DMS153 treated with DMSO at 0.1 percent for 48 hours (cell line): Measurements from ENCODE around the gene ADGRB2.

ENCODE experiments used
- DNase-seq: peaks from one replicate; lab custom pipeline; 2025; ENCODE audit not compliant: unreplicated experiment; lab: John Stamatoyannopoulos, UW

The ADGRB2 gene

GRCh38 chr1:31764312-31765040 is at the start of gene ADGRB2:
TSS of gene ADGRB2 (minus strand) at chr1:31764340. CDS start at chr1:31757221, 7,119 bp downstream.
- DNase-seq = peak; percentile 84

GRCh38 chr1:31812158-31812829 is 48.2 kb upstream of the ADGRB2 start:
- no peak for DNase-seq

DNA sequence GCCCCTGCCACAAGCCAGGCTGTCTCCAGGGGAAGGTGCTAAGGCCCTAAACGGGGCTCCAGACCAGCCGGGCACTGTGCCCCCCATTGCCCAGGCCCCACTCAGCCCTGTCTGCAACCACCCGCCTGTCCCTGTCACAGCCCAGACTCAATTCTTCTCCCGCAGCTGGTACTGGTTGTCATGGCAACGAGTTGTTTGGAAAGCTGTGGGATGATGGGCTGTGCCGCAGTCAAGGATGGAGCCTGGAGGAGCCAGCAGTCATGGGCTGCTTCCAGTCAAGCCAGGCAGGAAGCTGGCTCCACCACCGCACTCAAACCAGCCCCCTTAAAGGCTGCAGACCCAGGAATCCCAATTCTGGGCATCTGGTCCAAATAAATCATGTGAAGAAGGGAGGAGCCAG is 47.5 kb upstream of the ADGRB2 start:
- DNase-seq = peak; percentile 57

DNA sequence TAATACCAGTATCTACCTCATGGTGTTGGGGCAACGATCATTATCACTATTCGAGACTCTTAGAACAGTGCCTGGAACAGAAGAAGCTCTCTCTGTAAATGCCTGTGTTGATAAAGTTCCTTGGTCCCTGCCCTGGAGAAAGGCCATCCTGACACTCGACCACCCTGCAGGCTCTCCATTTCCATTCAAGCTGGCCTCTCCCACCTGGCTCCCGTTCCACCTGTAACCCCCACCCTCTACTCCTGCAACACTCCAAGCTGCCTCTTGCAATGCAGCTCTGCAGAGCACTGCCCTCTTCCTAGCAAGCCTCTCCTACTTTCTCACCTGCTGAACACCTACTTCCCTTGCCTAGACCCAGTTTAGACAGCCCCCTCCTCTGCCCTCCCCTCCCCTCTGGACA is 45.6 kb upstream of the ADGRB2 start:
- no peak for DNase-seq

GRCh38 chr1:31807273-31808048 is 43.3 kb upstream of the ADGRB2 start:
- no peak for DNase-seq

DNA sequence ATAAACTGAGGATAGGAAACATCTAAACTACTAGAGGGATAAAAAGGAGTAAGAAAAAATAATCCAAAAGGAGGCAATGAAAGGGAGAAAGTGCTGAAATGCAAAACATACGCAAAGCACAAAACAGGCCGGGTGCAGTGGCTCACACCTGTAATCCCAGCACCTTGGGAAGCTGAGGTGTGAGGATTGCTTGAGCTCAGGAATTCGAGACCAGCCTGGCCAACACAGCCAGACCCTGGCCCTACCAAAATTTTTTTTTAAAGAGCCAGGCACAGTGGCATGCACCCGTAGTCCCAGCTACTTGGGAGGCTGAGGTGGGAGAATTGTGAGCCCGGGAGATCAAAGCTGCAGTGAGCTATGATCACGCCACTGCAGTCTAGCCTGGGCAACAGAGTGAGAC is 41.2 kb upstream of the ADGRB2 start:
- no peak for DNase-seq

DNA sequence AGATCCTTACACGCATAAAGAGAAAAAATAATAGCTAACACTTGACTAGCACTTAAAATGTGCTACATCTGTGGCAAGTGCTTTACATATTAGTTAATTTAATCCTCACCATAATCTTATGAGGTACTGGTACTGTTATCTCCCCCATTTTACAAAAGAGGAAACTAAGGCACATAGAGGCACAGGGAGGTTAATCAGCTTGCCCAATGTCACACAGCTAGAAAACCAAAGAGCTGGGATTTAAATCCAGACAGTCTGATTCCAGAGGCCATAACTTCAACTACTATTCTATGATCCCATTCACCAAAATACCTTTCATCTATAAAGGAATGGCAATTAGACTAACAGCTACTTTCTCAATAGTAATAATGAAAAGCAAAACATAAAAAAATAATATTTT is 40.0 kb upstream of the ADGRB2 start:
- DNase-seq = no peak

- DNase-seq = no peak
These were observed 39.5 kb upstream of the ADGRB2 start for GRCh38 chr1:31803610-31804009.

DNA sequence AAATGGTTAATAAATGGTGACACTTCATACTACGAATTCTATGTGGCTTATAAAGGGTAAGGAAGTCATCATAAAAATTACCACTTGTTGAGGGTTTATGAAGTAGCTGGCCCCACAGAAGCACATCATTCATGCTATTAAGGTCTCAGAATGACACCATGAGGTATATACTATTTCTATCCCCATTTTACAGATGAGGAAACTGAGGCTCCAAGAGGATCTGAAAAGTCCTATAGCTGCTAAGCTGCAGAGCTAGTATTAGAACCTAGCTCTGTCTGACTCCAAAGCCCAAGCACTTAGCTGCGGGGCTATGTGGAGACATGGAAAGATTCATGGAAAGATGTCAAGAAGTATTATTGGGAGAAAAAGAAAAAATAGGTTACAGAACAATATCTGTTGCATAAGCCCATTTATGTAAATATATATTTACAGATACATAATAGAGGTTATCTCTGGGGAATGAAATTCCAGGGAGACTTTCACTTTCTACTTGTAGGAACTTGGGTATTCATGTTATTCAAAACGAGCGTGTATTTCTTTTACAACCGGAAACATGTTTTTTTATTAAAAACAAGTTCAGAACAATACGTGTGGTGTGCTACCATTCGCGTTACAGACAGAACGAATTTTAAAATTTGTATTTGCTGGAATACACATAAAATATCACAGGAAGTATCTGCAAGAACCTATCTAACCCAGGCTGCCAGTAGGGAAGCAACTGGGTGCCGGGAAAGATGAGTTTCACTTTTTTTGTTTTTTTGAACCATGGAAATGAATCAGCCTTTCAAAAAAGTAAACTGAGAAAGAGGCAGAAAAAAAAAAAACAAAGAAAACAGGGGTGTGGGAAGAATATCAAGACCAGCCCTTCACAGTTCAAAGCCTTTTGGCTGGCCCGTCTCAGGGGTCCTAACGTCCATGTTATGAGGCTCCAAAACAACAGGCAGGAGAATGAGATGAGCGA is 38.3 kb upstream of the ADGRB2 start:
- DNase-seq = no peak

DNA sequence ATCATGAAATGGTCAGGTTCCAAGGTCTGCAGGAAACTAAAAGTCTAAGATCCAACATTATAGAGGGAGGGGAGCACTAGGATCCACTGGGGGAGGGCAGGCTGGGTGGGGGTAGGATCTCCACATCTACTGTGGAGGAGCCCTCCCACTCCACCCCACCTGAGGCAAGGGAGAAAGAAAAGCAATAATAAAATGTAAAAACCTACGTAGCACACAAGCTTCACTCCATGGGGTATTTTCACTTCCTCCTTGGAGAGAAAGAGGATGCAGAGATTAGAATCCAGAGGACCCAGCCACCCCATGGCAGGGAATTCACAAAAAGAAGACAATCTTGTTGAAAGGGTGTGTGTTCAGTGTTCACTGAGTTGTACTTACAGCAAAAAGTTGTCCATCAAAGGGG is 37.3 kb upstream of the ADGRB2 start:
- no peak for DNase-seq

DNA sequence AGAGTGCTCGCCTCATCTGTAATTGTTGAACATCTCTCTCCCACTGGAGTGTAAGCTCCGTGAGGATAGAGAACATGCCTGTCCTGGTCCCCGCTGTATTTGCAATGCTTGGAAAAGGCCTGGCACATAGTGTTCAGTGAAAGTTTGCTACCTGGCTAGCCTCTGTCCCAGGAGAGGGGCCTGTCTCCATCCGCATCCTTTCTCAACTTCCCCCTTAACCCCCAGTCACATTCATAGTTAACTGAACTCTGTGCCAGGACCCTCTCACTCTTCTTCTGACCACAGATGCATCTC is 36.5 kb upstream of the ADGRB2 start:
- no peak for DNase-seq

DNA sequence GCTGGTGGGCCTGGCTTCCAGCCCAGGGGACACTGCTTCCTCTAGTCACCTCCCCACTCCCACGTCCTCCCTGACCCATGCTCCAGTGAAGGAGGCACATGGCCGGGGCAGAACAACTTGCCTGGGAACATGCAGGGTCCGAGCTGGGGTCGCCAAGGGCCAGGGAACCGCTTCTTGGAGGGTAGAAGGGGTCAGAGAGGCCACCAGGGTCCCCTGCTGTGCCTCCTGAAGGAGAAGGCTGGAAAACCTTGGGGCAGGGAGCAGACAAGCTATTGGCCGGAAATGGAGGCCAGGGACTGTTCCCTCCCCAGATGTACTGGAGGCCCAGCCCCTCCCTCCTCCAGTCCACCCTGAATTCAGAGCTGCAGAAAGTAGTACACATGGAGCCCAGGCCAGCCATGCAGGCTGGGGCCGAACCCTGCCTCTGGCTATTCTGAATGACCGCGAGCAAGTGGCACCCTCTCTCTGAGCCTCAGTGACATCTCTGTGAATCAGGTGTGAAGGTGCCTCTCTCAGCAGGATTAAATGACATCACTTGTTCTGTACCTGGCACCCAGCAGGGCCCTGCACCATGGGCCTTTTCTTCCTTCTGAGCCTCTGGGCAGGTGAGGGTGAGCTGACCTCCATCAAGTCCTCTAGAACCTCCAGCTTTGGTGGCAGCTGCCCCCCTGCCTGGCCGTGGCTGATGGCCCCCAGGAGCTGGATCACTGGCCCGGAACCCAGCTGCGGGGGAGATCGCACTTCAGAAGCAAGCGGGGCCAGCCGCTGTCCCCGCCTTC is 35.9 kb upstream of the ADGRB2 start:
- DNase-seq = no peak

GRCh38 chr1:31799196-31799894 is 35.2 kb upstream of the ADGRB2 start:
- no peak for DNase-seq

GRCh38 chr1:31798433-31799195 is 34.5 kb upstream of the ADGRB2 start:
- DNase-seq = no peak

- DNase-seq = no peak
These were observed 33.9 kb upstream of the ADGRB2 start for GRCh38 chr1:31798086-31798432.

DNA sequence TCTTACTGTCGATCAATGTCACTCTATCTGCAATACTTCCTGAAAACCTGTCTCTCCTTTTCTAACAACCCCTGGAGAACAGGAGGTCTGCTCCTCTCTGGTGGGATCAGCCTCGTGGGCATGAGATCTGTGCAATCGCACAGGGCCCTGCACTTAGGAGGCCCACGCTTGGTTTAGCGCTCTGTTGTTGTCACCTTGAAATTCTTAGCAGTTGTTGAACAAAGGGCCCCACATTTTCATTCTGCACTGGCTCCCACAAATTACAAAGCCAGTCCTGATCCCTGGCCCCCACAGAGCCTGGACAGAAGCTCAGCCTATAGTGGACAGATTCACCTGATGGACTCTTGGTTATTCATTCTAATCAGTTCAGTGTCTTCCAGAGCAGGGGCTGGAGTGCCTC is 33.1 kb upstream of the ADGRB2 start:
- no peak for DNase-seq

- no peak for DNase-seq
These were observed 32.6 kb upstream of the ADGRB2 start for GRCh38 chr1:31796707-31797106.

DNA sequence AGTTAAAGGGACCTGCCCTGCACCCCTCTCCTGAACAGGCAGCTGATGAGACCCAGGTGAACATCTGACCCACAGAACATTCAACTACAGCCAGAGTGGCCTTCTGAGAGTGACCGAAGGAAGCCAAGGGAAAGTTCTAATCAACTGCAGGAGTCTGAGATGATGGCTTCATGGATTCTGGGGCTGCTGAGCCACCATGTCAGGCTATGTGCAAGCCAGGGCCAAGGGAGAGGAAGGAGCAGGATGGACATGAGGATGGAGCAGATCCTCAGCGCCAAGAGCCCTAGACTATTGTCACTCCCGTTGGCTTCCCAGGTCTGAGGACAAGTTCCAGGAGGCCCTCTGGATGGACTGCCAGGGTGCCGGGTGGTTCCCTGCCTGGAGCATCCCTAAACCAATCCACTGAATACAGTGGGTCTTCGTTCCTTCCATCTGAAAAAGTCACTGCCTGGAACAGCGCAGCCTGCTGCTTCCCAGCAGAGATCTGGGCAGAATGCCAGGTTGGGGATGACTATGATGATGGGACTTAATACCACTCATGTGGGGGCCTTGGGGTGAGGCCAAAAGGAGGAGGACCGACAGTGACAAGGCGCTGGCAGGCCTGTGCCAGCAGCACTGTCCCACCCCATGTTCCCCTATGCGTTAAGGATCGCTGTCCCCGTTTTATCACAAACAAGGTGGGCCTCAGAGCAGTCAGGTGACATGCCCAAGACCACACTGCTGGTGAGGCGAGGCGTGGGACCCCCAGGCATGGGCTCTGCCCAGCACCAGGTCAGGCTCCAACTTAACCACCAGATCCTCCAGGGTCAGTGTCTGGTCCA is 31.9 kb upstream of the ADGRB2 start:
- DNase-seq = peak; percentile 75
